ENCODE measurements around the gene TNFAIP2. TPM values are rescaled to one million over a fixed set of nuclear protein-coding genes. Genes with fewer than 3 reads are reported as not detected.
"Not testable (repeated sequence)": the region's sequence is repeated elsewhere in the genome, so short reads cannot be mapped to it uniquely, and the experiment has no call there.

Gene TNFAIP2
- total RNA-seq, 4 donors from 2014 or later: 10.5 to 94.9 (median 31.1) TPM

DNA sequence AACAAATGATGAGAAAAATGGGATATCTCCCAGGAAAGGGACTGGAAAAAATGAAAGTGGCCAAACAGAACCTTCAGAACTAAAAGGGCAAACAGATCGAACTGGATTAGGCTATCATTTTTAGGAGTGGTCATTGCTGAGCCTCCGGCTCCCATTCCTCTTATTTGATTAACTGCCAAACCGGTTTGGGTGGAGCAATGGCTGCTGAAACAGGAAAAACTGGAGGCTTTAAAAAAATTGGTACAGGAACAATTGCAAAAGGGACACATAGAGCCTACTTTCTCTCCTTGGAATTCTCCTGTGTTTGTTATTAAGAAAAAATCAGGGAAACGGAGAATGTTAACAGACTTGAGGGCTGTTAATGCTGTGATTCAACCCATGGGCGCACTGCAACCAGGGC, 49.7 kb downstream of the TNFAIP2 start:
- no peak for DNase-seq
- Histone ChIP-seq H3K36me3 (no peaks in the 10 kb centered on the region), H3K27me3 (no peaks in the 10 kb centered on the region), H3K9me3 (peaks cover 0 to 8% (median 2%) of the 10 kb centered on the region in 4 donors), H3K27ac (no peak overlapping the region), H3K4me3 (no peak overlapping the region), H3K4me1 (no peaks in the 10 kb centered on the region)
- no peak for TF ChIP-seq POLR2A (IDR thresholded peaks at IDR 0.05)
- TF ChIP-seq, protein P1, sequence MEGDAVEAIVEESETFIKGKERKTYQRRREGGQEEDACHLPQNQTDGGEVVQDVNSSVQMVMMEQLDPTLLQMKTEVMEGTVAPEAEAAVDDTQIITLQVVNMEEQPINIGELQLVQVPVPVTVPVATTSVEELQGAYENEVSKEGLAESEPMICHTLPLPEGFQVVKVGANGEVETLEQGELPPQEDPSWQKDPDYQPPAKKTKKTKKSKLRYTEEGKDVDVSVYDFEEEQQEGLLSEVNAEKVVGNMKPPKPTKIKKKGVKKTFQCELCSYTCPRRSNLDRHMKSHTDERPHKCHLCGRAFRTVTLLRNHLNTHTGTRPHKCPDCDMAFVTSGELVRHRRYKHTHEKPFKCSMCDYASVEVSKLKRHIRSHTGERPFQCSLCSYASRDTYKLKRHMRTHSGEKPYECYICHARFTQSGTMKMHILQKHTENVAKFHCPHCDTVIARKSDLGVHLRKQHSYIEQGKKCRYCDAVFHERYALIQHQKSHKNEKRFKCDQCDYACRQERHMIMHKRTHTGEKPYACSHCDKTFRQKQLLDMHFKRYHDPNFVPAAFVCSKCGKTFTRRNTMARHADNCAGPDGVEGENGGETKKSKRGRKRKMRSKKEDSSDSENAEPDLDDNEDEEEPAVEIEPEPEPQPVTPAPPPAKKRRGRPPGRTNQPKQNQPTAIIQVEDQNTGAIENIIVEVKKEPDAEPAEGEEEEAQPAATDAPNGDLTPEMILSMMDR (IDR thresholded peaks at IDR 0.05): no peak

DNA sequence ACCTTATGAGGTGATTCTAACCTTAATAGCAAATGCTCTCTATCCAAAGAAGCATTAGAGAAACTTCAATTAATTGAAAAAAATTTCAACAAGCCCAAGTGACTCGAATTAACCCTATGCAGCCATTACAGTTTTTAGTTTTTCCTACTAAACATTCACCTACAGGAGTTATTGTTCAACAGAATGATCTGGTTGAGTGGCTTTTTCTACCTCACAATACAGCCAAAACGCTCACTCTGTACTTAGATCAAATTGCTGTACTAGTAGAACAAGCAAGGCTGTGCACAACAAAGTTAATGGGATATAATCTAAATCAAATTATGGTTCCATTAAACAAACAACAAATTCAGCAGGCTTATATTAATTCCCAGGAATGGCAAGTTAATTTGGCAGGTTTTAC, 50.6 kb downstream of the TNFAIP2 start:
- not testable (repeated sequence) for DNase-seq, H3K27ac ChIP-seq, H3K4me3 ChIP-seq, H3K27me3 ChIP-seq, H3K9me3 ChIP-seq, H3K36me3 ChIP-seq, H3K4me1 ChIP-seq

DNA sequence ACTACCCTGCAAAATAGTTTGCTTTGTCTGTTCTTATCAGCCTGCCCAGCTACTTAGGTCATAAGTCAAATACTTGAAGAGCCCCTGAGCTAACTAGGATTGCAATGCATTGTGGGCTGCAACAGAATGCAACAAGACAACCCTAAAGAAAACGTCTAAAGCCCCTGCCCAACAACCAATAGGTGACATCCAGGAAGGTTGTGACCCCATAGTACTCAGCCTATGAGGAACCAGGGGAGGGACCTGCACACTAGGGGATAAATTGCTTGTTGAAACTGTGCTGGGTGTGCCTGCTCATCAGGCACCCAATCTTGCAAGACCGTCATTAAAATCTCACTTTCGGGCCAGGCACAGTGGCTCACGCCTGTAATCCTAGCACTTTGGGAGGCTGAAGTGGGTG, 52.9 kb downstream of the TNFAIP2 start:
- H3K4me3 ChIP-seq, H3K4me1 ChIP-seq, H3K36me3 ChIP-seq, H3K27me3 ChIP-seq, H3K27ac ChIP-seq, DNase-seq, H3K9me3 ChIP-seq: not testable (repeated sequence)

DNA sequence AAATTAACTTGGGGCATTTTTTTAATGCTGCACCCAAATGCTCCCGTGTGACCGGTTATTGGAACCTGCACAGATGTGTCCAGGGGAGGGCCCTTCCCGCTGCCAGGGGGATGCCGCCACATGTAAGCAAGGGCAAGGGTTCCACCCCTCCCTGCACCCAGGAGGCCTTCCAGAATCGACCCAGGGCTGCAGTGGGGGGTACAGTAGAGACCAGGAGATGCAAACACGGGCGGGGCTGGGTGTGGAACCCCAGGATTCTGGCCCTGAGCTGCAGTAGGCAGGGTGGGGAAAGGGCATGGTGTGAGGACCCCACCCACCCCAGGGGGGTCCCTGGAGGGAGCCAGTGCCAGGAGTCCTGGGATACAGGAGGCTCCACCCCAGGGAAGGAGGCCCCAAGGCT, 54.1 kb downstream of the TNFAIP2 start:
- no peaks in the 10 kb centered on the region for H3K36me3 ChIP-seq
- H3K27me3 ChIP-seq: no peaks in the 10 kb centered on the region
- no peak overlapping the region for H3K27ac ChIP-seq
- no peaks in the 10 kb centered on the region for H3K9me3 ChIP-seq
- no peak for TF ChIP-seq POLR2A (IDR thresholded peaks at IDR 0.05)
- TF ChIP-seq, protein P1 (IDR thresholded peaks at IDR 0.05): no peak
- DNase-seq: peak in 1 of 3 donors; percentile 2
- H3K4me1 ChIP-seq: no peaks in the 10 kb centered on the region
- H3K4me3 ChIP-seq: no peak overlapping the region

DNA sequence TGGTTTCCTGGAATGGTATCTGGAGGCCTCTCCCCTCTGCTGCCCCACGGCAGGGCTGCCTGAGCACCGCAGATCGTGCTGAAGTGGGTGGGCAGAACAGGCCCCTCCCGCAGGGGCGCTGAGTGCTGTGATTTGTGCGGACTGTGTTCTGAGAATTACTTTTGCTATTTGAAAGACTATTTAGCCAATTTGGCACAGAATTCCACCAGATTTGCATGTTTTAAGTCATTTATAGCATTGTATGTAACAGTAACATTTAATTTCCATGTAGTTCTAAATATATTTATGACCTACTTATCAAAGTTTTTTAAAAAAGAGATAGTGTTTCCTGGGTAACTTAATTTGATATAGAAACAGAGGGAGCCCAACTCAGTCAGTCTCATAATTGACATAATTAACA, 55.3 kb downstream of the TNFAIP2 start:
- Histone ChIP-seq H3K9me3 (no peaks in the 10 kb centered on the region), H3K27me3 (no peaks in the 10 kb centered on the region), H3K4me3 (no peak overlapping the region), H3K4me1 (no peaks in the 10 kb centered on the region), H3K27ac (no peak overlapping the region), H3K36me3 (no peaks in the 10 kb centered on the region)
- TF ChIP-seq, protein P1 (IDR thresholded peaks at IDR 0.05): no peak
- no peak for TF ChIP-seq POLR2A (IDR thresholded peaks at IDR 0.05)
- DNase-seq: peak in 1 of 3 donors; percentile 15

DNA sequence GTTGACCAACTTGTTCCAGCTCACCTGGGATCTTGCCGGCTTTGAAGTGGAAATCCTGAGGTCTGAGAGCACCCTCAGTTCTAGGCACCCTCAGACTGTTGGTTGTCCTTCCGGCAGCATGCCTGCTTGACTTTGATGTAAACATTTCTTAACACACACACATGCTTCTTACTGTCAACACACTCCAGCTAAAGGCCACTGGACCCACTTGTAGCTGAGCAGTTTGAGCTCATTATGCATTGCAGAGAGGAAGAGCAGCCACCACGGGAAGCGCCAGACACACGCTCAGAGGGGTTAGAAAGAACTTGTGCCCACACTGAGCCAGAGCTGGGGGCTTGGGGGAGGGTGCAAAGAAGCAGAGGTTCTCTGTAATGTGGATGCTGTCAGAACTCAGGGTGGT, 55.8 kb downstream of the TNFAIP2 start:
- Histone ChIP-seq H3K27ac (no peak overlapping the region), H3K27me3 (no peaks in the 10 kb centered on the region), H3K9me3 (no peaks in the 10 kb centered on the region), H3K4me3 (no peak overlapping the region), H3K4me1 (no peaks in the 10 kb centered on the region), H3K36me3 (no peaks in the 10 kb centered on the region)
- no peak for TF ChIP-seq POLR2A (IDR thresholded peaks at IDR 0.05)
- TF ChIP-seq, protein P1 (IDR thresholded peaks at IDR 0.05): no peak
- DNase-seq: peak in 1 of 3 donors; percentile 19

DNA sequence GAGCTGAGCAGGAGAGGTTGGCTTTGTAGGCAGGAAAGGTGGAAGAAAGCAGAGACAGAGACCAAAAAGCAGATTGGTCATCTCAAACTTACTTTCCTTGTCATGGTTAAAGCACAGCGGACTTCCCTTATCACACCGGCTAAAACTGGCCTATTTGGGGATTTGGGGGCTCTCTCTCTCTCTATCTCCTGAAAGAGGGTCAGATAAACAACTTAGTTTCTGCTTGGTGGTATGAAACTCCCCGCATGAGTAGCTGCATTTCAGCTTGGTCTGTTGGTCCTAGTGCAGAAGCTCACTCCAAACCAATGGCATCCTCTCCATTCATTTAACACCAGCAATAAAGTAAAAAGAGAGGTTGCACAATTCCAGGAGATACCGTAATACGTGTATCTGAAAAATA, 57.1 kb downstream of the TNFAIP2 start:
- Histone ChIP-seq H3K4me3 (no peak overlapping the region), H3K36me3 (no peaks in the 10 kb centered on the region), H3K9me3 (no peaks in the 10 kb centered on the region), H3K27ac (no peak overlapping the region), H3K4me1 (no peaks in the 10 kb centered on the region), H3K27me3 (no peaks in the 10 kb centered on the region)
- no peak for DNase-seq
- TF ChIP-seq, protein P1 (IDR thresholded peaks at IDR 0.05): no peak
- no peak for TF ChIP-seq POLR2A (IDR thresholded peaks at IDR 0.05)
